Measurements from ENCODE around the gene NR1I3. TPM values are rescaled to one million over a fixed set of nuclear protein-coding genes. Genes with fewer than 3 reads are reported as not detected.
A peak's percentile ranks its signal among the peaks of the same experiment; 100 is the strongest.

The NR1I3 gene
- total RNA-seq, 1 experiment from 2014 or later = not detected

DNA sequence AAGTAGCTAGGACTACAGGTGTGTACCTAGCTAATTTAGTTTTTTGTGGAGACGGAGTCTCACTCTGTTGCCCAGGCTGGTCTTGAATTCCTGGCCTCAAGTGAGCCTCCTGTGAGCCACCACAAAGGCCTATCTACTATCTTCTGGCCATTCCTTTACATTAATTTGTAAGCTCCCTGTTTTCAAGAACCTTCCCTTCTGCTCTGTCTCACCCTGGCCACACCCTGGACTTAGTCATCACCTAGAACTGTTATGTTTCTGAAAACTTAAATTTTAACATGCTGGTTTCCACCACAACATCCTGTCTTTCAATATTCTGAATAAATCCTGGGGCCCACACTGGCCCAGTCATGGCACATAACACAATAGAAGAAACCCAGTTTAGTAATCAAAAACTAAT, 55.8 kb downstream of the NR1I3 start:
- Histone ChIP-seq H3K4me1 (peaks cover 14% of the 10 kb centered on the region), H3K27me3 (no peaks in the 10 kb centered on the region), H3K4me3 (no peak overlapping the region), H3K36me3 (no peaks in the 10 kb centered on the region), H3K27ac (no peak overlapping the region), H3K9me3 (replicated peaks) (no peaks in the 10 kb centered on the region)
- DNase-seq = no peak

- peaks cover 8% of the 10 kb centered on the region for H3K4me1 ChIP-seq
- no peak overlapping the region for H3K27ac ChIP-seq
- no peaks in the 10 kb centered on the region for H3K9me3 ChIP-seq (replicated peaks)
- no peaks in the 10 kb centered on the region for H3K27me3 ChIP-seq
- DNase-seq = peak in 1 of 2 experiments; percentile 37
- no peaks in the 10 kb centered on the region for H3K36me3 ChIP-seq
- H3K4me3 ChIP-seq = no peak overlapping the region
Measured at GRCh38 chr1:161180639-161181038, 57.4 kb downstream of the NR1I3 start.

DNA sequence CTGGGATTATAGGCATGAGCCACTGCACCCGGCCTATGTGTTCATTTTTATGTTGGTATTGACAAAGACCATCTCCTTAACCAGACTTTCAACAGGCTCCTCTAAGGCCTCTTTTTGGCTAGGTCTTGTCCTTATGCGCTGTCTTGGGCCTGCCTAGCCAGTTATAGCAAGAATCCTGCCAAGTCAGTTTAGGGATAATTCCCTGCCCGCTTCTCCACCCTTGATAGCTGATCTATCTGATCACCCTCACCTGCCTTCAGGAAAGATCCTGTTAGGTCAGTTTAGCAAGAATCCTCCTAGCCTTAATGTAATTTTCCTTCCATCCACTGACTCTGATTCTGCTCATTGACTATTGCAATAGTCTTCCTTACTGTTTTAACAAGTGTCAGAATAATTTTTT, 58.3 kb downstream of the NR1I3 start:
- Histone ChIP-seq H3K27me3 (no peaks in the 10 kb centered on the region), H3K36me3 (no peaks in the 10 kb centered on the region), H3K9me3 (replicated peaks) (no peaks in the 10 kb centered on the region), H3K27ac (no peak overlapping the region), H3K4me3 (no peak overlapping the region), H3K4me1 (peaks cover 2% of the 10 kb centered on the region)
- DNase-seq = no peak

Other genes starting within 250 kb of the NR1I3 start
- gene F11R, start 217.1 kb downstream of the NR1I3 start, total RNA-seq (2014; rRNA removed; shearing (Covaris generic)) = not detected in 2 replicates
- gene TSTD1, start 199.2 kb downstream of the NR1I3 start, total RNA-seq (2014; rRNA removed; shearing (Covaris generic)) = not detected in 2 replicates
- 65.6 and 66.4 TPM in 2 replicates for gene USF1, start 192.2 kb downstream of the NR1I3 start, total RNA-seq (2014; rRNA removed; shearing (Covaris generic))
- 0.12 and 0.23 TPM in 2 replicates for gene ARHGAP30, start 168.3 kb downstream of the NR1I3 start, total RNA-seq (2014; rRNA removed; shearing (Covaris generic))
- gene NECTIN4, start 148.6 kb downstream of the NR1I3 start, total RNA-seq (2014; rRNA removed; shearing (Covaris generic)) = 0.04 TPM in 1 of 2 replicates, not detected in the other
- gene KLHDC9, start 139.8 kb downstream of the NR1I3 start, total RNA-seq (2014; rRNA removed; shearing (Covaris generic)) = not detected in 2 replicates
- gene PFDN2, start 120.2 kb downstream of the NR1I3 start, total RNA-seq (2014; rRNA removed; shearing (Covaris generic)) = 78.2 and 78.5 TPM in 2 replicates
- gene NIT1, start 120.1 kb downstream of the NR1I3 start, total RNA-seq (2014; rRNA removed; shearing (Covaris generic)) = 12.8 and 17.2 TPM in 2 replicates
- gene DEDD, start 105.5 kb downstream of the NR1I3 start, total RNA-seq (2014; rRNA removed; shearing (Covaris generic)) = 19.4 and 24.1 TPM in 2 replicates
- 51.6 and 53.0 TPM in 2 replicates for gene UFC1, start 84.2 kb downstream of the NR1I3 start, total RNA-seq (2014; rRNA removed; shearing (Covaris generic))
- gene USP21, start 78.7 kb downstream of the NR1I3 start, total RNA-seq (2014; rRNA removed; shearing (Covaris generic)) = 16.0 and 17.6 TPM in 2 replicates
- 11.1 and 13.5 TPM in 2 replicates for gene PPOX, start 71.8 kb downstream of the NR1I3 start, total RNA-seq (2014; rRNA removed; shearing (Covaris generic))
- 31.4 and 36.3 TPM in 2 replicates for gene B4GALT3, start 60.7 kb downstream of the NR1I3 start, total RNA-seq (2014; rRNA removed; shearing (Covaris generic))
- gene ADAMTS4, start 39.1 kb downstream of the NR1I3 start, total RNA-seq (2014; rRNA removed; shearing (Covaris generic)) = 9.6 and 11.0 TPM in 2 replicates
- 60.3 and 60.5 TPM in 2 replicates for gene NDUFS2, start 35.8 kb downstream of the NR1I3 start, total RNA-seq (2014; rRNA removed; shearing (Covaris generic))
- 0.28 and 0.30 TPM in 2 replicates for gene FCER1G, start 22.9 kb downstream of the NR1I3 start, total RNA-seq (2014; rRNA removed; shearing (Covaris generic))
- not detected in 2 replicates for gene APOA2, start 14.6 kb downstream of the NR1I3 start, total RNA-seq (2014; rRNA removed; shearing (Covaris generic))
- 8.0 and 8.9 TPM in 2 replicates for gene TOMM40L, start 12.1 kb downstream of the NR1I3 start, total RNA-seq (2014; rRNA removed; shearing (Covaris generic))
- 0.28 TPM in 1 of 2 replicates, not detected in the other for gene PCP4L1, start 20.5 kb upstream of the NR1I3 start, total RNA-seq (2014; rRNA removed; shearing (Covaris generic))
- gene MPZ, start 71.8 kb upstream of the NR1I3 start, total RNA-seq (2014; rRNA removed; shearing (Covaris generic)) = 0.71 and 1.1 TPM in 2 replicates
- gene SDHC, start 76.2 kb upstream of the NR1I3 start, total RNA-seq (2014; rRNA removed; shearing (Covaris generic)) = 53.8 and 61.8 TPM in 2 replicates
- not detected in 2 replicates for gene CFAP126, start 129.7 kb upstream of the NR1I3 start, total RNA-seq (2014; rRNA removed; shearing (Covaris generic))

Data from SJCRH30 (cell line).